ENCODE data around the gene DNAI7. TPM values are rescaled to one million over a fixed set of nuclear protein-coding genes. Genes with fewer than 3 reads are reported as not detected.

Gene DNAI7
- total RNA-seq, 1 experiment from 2014 or later, result 2.9 TPM

- CTCF ChIA-PET, result no interaction called here
- Histone ChIP-seq H3K9me3 (ENCODE audit: insufficient read depth, low read depth) (no peaks in the 10 kb centered on the region; the same call in 1 of the 2 replicates), H3K4me1 (replicated peaks; ENCODE audit: insufficient read depth) (0 out of 2 replicates have a peak, but pooled peaks cover 5% of the 10 kb centered on the region), H3K9me2 (ENCODE audit: insufficient read depth) (0 out of 2 replicates have a peak, but pooled peaks cover 5% of the 10 kb centered on the region), H3K27ac (no peak overlapping the region), H4K20me1 (ENCODE audit: insufficient read depth) (no peaks in the 10 kb centered on the region), H3F3A (ENCODE audit: insufficient read depth, low read depth) (no peaks in the 10 kb centered on the region), H3K79me2 (ENCODE audit: low read depth) (no peaks in the 10 kb centered on the region), H3K4me2 (no peak overlapping the region), H2AFZ (no peak overlapping the region), H3K36me3 (ENCODE audit: low read depth) (no peaks in the 10 kb centered on the region), H3K4me3 (no peak overlapping the region), H3K27me3 (ENCODE audit: insufficient read depth, low read depth) (no peaks in the 10 kb centered on the region)
- TF ChIP-seq EZH2 (IDR thresholded peaks at IDR 0.05; ENCODE audit: low read depth), result no peak
- TF ChIP-seq CTCF (conservative IDR thresholded peaks at IDR 0.05), result no peak
- no peak for DNase-seq
- no TSS peak for BruUV-seq (replicated peaks)
- intact Hi-C loops (cut with micrococcal nuclease; ENCODE audit: unreplicated experiment), result no loop called here
- POLR2A ChIA-PET (ENCODE audit: unreplicated experiment), result no interaction called here
Measured at GRCh38 chr12:25102402-25102801, 92.6 kb downstream of the DNAI7 start.

GRCh38 chr12:25101092-25101445, 93.9 kb downstream of the DNAI7 start:
- intact Hi-C loops (cut with micrococcal nuclease; ENCODE audit: unreplicated experiment), result no loop called here
- Histone ChIP-seq H3K27me3 (ENCODE audit: insufficient read depth, low read depth) (no peaks in the 10 kb centered on the region), H3K79me2 (ENCODE audit: low read depth) (no peaks in the 10 kb centered on the region), H2AFZ (no peak overlapping the region), H3K9me2 (ENCODE audit: insufficient read depth) (0 out of 2 replicates have a peak, but pooled peaks cover 5% of the 10 kb centered on the region), H3K4me2 (peak overlapping the region; percentile 27), H4K20me1 (ENCODE audit: insufficient read depth) (no peaks in the 10 kb centered on the region), H3K9me3 (ENCODE audit: insufficient read depth, low read depth) (no peaks in the 10 kb centered on the region; the same call in 1 of the 2 replicates), H3F3A (ENCODE audit: insufficient read depth, low read depth) (no peaks in the 10 kb centered on the region), H3K4me3 (no peak overlapping the region), H3K27ac (no peak overlapping the region), H3K4me1 (replicated peaks; ENCODE audit: insufficient read depth) (0 out of 2 replicates have a peak, but pooled peaks cover 5% of the 10 kb centered on the region), H3K36me3 (ENCODE audit: low read depth) (no peaks in the 10 kb centered on the region)
- ChIA-PET CTCF (no interaction called here), POLR2A (ENCODE audit: unreplicated experiment) (no interaction called here)
- no peak for DNase-seq
- no peak for TF ChIP-seq CTCF (conservative IDR thresholded peaks at IDR 0.05)
- no peak for TF ChIP-seq EZH2 (IDR thresholded peaks at IDR 0.05; ENCODE audit: low read depth)
- BruUV-seq (replicated peaks), result no TSS peak

- TF ChIP-seq CTCF (conservative IDR thresholded peaks at IDR 0.05) (no peak), EZH2 (IDR thresholded peaks at IDR 0.05; ENCODE audit: low read depth) (no peak)
- H4K20me1 ChIP-seq (ENCODE audit: insufficient read depth), result no peaks in the 10 kb centered on the region
- DNase-seq, result no peak
- peak overlapping the region; percentile 27 for H3K4me2 ChIP-seq
- no peaks in the 10 kb centered on the region for H3K36me3 ChIP-seq (ENCODE audit: low read depth)
- no peaks in the 10 kb centered on the region for H3F3A ChIP-seq (ENCODE audit: insufficient read depth, low read depth)
- H2AFZ ChIP-seq, result no peak overlapping the region
- H3K27me3 ChIP-seq (ENCODE audit: insufficient read depth, low read depth), result no peaks in the 10 kb centered on the region
- ChIA-PET CTCF (no interaction called here), POLR2A (ENCODE audit: unreplicated experiment) (no interaction called here)
- no peak overlapping the region for H3K27ac ChIP-seq
- intact Hi-C loops (cut with micrococcal nuclease; ENCODE audit: unreplicated experiment), result no loop called here
- 0 out of 2 replicates have a peak, but pooled peaks cover 5% of the 10 kb centered on the region for H3K4me1 ChIP-seq (replicated peaks; ENCODE audit: insufficient read depth)
- no peaks in the 10 kb centered on the region; the same call in 1 of the 2 replicates for H3K9me3 ChIP-seq (ENCODE audit: insufficient read depth, low read depth)
- BruUV-seq (replicated peaks), result no TSS peak
- H3K9me2 ChIP-seq (ENCODE audit: insufficient read depth), result no peaks in the 10 kb centered on the region
- H3K79me2 ChIP-seq (ENCODE audit: low read depth), result no peaks in the 10 kb centered on the region
- no peak overlapping the region for H3K4me3 ChIP-seq
Measured at GRCh38 chr12:25100194-25101091, 94.5 kb downstream of the DNAI7 start.
